Activated CD4-positive, alpha-beta T cell treated with anti-CD3 and anti-CD28 coated beads, Interleukin-2, amount 10 ng/mL, durations not matched to agents 7 days and 5 days (primary cell): ENCODE results near the gene INTS1. TPM values are rescaled to one million over a fixed set of nuclear protein-coding genes. Genes with fewer than 3 reads are reported as not detected.
A peak's percentile ranks its signal among the peaks of the same experiment; 100 is the strongest.

Experiments
- CTCF ChIA-PET: fragments of 350-600 bp; sonication (Branson Sonifier 250); formaldehyde crosslinking; loops from one replicate; lab custom pipeline; 2021; ENCODE audit warnings: antibody characterized with exemption; lab: Charles Lee
- POLR2A ChIA-PET: fragments of 350-600 bp; sonication (Branson Sonifier 250); formaldehyde crosslinking; loops from one replicate; lab custom pipeline; 2021; ENCODE audit warnings: antibody characterized with exemption; lab: Charles Lee
- DNase-seq: peaks from one replicate; pipeline ENCODE4 v3.0.0-alpha.2; 2020
- H3K27ac Mint-ChIP-seq: one replicate; pipeline ENCODE4 v1.8.0; 2021; ENCODE audit warnings: mild to moderate bottlenecking, moderate library complexity, mixed read lengths
- H3K27me3 Mint-ChIP-seq: one replicate; pipeline ENCODE4 v1.8.0; 2021; ENCODE audit warnings: mixed read lengths
- H3K36me3 Mint-ChIP-seq: one replicate; pipeline ENCODE4 v1.8.0; 2021; ENCODE audit warnings: low read depth, mixed read lengths
- H3K4me1 Mint-ChIP-seq: one replicate; pipeline ENCODE4 v1.8.0; 2021; ENCODE audit warnings: mixed read lengths
- H3K4me3 Mint-ChIP-seq: one replicate; pipeline ENCODE4 v1.8.0; 2021; ENCODE audit warnings: mild to moderate bottlenecking, moderate library complexity, mixed read lengths
- H3K9me3 Mint-ChIP-seq: one replicate; pipeline ENCODE4 v1.8.0; 2021; ENCODE audit warnings: mixed read lengths
- total RNA-seq, 2 experiments: library from RNA; stranded (reverse); gene quantifications; one replicate each; pipeline ENCODE4 v1.2.3, GENCODE V29; 2021

INTS1 gene, protein sequence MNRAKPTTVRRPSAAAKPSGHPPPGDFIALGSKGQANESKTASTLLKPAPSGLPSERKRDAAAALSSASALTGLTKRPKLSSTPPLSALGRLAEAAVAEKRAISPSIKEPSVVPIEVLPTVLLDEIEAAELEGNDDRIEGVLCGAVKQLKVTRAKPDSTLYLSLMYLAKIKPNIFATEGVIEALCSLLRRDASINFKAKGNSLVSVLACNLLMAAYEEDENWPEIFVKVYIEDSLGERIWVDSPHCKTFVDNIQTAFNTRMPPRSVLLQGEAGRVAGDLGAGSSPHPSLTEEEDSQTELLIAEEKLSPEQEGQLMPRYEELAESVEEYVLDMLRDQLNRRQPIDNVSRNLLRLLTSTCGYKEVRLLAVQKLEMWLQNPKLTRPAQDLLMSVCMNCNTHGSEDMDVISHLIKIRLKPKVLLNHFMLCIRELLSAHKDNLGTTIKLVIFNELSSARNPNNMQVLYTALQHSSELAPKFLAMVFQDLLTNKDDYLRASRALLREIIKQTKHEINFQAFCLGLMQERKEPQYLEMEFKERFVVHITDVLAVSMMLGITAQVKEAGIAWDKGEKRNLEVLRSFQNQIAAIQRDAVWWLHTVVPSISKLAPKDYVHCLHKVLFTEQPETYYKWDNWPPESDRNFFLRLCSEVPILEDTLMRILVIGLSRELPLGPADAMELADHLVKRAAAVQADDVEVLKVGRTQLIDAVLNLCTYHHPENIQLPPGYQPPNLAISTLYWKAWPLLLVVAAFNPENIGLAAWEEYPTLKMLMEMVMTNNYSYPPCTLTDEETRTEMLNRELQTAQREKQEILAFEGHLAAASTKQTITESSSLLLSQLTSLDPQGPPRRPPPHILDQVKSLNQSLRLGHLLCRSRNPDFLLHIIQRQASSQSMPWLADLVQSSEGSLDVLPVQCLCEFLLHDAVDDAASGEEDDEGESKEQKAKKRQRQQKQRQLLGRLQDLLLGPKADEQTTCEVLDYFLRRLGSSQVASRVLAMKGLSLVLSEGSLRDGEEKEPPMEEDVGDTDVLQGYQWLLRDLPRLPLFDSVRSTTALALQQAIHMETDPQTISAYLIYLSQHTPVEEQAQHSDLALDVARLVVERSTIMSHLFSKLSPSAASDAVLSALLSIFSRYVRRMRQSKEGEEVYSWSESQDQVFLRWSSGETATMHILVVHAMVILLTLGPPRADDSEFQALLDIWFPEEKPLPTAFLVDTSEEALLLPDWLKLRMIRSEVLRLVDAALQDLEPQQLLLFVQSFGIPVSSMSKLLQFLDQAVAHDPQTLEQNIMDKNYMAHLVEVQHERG (N-terminal part only)
- total RNA-seq = 100 to 1,000 TPM in 1 of 2 experiments, 10 to 100 TPM in 1; 90.6 to 104 TPM

DNA sequence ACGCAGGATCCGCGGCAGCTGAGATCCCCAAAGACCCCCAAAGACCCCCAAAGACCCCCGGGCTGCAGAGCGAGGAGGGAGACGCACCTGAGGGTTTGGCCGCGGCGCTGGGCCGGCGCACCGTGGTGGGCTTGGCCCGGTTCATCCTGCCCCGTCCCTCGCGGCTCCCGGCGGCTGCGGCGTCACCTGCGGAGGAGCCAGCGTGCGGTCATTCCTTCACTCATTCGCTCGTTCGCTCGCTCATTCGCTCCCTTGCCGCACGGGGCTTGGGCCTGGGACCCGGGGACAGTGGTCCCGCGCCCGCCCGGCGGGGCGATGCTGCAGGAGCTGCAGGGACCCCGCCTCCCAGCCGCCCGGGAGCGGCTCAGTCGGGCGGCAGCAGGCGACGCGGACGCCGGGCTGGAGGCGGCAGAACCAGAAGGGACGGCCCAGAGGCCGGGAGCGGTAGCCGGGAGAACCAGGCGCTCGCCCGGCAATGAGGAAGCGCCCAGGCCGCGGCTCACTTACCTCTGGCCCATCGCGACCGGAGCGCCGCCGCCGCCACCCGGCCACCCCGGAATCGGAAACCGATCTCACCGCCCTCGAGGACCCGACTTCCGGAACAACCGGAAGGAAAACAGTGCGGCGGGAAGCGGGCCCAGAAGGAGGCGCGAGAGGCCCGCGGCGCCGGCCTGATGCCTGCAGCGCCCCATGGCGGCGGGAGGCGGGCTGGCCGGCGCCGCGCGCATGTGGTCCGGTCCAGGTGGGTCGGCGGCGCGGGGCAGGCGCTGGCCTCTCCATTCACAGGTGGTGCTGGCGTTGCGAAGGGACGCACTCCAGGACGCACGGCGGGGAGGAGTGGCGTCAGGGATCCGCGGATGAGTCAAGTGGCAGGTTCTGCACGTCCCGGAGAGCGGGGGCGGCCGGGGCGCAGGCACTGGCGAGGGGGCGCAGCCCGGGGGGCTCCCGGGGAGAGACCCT is at the start of gene INTS1:
Gene INTS1, minus strand, starts transcription at position 574 of the 960 bp plus-strand sequence. Its CDS starts 429 bp downstream, at position 145.
- ChIA-PET CTCF (interaction anchor here (0.6 to 1.7 kb wide), 6 partner anchors 9 to 132 kb away, joined by 3 to 12 read pairs (median 4); partner anchors contain the start of gene TMEM184A), POLR2A (no interaction called here)
- Mint-ChIP-seq H3K27ac (peak within 1 kb of the TSS; percentile 86), H3K9me3 (no peaks in the 10 kb centered on the region), H3K27me3 (no peaks in the 10 kb centered on the region), H3K4me1 (peaks cover 62% of the 10 kb centered on the region), H3K4me3 (peak within 1 kb of the TSS; percentile 86), H3K36me3 (peaks cover 14% of the 10 kb centered on the region)
- peak; percentile 92 for DNase-seq

DNA sequence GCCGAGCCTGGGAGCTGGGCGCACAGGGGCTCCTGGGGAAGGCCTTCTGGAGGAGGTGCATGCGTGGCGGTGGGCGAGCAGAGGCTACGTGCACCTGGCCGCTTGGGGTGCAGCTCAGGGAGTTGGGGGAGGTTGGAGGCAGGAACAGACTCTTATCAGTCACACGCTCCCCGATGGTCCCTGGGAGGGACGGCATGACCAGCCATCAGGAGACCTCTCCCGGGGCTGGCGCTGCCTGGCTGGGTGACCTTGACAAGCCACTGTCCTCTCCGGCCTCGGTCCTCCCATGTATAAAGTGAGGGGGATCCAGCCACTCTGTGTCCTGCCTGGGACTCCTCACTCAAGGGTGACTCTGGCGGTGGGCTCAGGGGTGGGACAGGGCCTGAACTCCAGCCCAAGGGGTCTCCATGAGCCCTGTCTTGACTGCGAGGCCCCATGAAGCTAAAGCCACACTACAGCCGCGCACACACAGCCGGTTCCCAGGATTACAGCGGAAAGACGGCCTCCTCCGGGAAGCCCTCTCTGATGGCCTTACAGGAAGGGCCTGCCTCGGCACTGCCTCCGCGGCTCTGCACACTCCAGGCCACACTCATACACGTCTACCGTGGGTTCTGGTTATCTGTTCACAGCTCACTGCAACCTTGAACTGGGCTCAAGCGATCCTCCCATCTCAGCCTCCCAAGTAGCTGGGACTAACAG is 49.5 kb upstream of the INTS1 start:
- Mint-ChIP-seq H3K27ac (no peak overlapping the region), H3K9me3 (no peaks in the 10 kb centered on the region), H3K4me1 (peaks cover 3% of the 10 kb centered on the region), H3K27me3 (no peaks in the 10 kb centered on the region), H3K4me3 (no peak overlapping the region), H3K36me3 (no peaks in the 10 kb centered on the region)
- CTCF ChIA-PET = interaction anchor here (0.7 kb wide), 1 partner anchor 21 kb away, joined by 3 read pairs; no protein-coding TSS in a partner anchor
- POLR2A ChIA-PET = no interaction called here
- no peak for DNase-seq

DNA sequence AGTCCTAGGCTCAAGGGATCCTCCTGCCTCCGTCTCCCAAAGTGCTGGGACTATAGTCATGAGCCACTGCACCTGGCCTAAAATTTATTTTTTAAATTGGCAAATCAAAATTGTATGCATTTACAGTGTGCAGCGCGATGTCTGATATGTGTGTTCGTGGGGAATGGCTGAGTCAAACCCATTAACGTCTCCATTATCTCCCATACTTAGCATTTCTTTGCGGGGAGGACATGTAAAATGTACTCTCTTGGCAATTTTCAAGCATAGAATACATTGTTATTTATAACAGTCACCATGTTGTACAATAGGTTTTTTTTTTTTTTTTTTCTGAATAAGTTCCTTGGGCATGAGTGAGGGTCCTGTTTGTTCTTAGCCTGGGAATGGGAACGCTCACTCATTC is 48.0 kb upstream of the INTS1 start:
- no peak overlapping the region for H3K4me3 Mint-ChIP-seq
- CTCF ChIA-PET = interaction anchor here (0.7 kb wide), 1 partner anchor 95 kb away, joined by 3 read pairs; no protein-coding TSS in a partner anchor
- POLR2A ChIA-PET = no interaction called here

DNA sequence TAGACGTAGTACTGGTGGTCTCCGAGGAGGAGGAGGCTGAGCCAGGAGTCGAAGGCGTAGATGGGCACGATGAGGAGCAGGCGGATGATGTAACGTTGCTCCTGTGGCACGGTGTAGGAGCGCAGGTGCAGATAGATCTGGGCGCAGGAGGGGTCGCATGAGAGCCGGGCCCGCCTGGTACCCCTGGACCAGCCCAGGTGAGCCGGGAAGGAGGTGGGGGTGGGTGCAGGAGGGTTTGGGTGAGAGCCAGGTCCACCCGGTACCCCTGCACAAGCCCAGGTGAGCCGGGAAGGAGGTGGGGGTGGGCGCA is 46.6 kb upstream of the INTS1 start:
- H3K36me3 Mint-ChIP-seq = no peaks in the 10 kb centered on the region
- ChIA-PET POLR2A (no interaction called here), CTCF (no interaction called here)
- no peaks in the 10 kb centered on the region for H3K27me3 Mint-ChIP-seq
- peaks cover 3% of the 10 kb centered on the region for H3K4me1 Mint-ChIP-seq
- H3K27ac Mint-ChIP-seq = no peak overlapping the region
- DNase-seq = no peak
- H3K4me3 Mint-ChIP-seq = no peak overlapping the region
- H3K9me3 Mint-ChIP-seq = no peaks in the 10 kb centered on the region

More for the DNA sequence above, 48.0 kb upstream of the INTS1 start:
- Mint-ChIP-seq H3K36me3 (no peaks in the 10 kb centered on the region), H3K27me3 (no peaks in the 10 kb centered on the region), H3K9me3 (no peaks in the 10 kb centered on the region), H3K4me1 (peaks cover 6% of the 10 kb centered on the region), H3K27ac (no peak overlapping the region)
- DNase-seq = no peak

DNA sequence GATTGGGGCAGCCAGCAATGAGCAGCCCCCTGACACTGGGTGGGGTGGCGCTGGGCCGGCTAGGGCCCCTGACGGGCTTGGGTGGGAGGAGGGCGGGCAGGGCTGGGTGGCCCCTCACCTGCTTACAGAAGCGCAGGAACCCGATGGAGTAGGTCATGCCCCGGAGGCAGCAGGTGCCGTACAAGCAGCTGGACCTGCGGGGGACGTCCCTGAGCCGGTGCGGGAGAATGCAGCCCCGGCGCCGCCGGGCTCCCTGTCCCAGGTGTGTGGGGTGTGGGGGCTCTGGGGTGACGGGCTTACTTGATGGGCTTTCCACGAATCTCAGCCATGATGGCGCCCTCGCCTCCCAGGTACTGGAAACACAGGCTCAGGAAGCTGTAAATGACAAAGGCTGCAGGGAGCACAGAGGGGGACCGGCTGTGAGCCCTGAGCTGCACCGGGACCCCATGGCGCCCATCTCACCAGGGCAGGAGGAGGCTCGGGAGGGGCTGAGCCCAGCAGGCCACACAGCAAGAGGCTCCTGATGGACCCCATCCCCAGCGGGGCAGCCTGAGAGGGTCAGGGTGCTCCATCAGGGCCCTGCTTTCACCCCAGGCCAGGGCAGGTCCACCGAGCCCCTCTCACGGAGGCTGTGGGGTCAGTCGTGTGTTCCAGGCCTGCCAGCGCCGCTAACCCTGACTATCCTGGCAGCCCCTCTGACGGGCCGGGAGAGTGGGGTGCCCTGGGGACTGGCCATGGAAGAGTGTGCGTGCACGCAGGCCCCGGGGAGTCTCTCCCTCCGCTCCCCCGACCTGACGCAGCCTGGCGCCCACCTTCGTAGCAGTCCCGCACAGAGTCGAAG is 46.0 kb upstream of the INTS1 start:
- Mint-ChIP-seq H3K4me3 (no peak overlapping the region), H3K9me3 (no peaks in the 10 kb centered on the region), H3K27ac (no peak overlapping the region), H3K27me3 (no peaks in the 10 kb centered on the region), H3K36me3 (no peaks in the 10 kb centered on the region), H3K4me1 (peaks cover 3% of the 10 kb centered on the region)
- ChIA-PET POLR2A (no interaction called here), CTCF (no interaction called here)
- no peak for DNase-seq

DNA sequence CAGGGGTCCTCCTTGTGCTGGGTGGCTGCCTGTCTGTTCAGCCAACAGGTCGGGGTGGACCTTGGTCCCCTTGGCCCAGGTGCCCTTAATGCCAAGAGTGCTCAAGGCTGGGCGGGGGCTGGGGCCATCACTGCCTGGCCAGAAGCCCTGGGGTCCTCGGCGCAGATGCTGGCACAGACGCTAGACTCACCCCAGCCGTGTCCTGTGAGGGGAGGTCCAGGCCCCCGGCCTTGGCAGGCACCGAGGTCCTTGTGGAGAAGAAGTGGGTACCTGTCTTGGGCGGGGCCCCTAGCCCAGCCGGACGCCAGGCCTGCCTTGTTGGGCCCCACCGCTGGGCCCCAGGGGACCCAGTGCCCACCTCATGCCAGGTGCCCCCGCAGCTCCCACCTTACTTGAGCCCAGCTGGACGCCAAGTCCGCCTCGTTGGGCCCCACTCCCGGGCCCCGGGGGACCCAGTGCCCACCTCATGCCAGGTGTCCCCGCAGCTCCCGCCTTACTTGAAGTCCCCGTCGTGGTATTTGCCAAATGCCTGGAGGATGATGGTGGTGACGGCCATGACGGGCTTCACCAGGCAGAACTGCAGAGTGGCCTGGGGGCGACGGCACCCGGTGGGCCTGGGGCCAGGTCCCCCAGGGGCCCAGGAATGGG is 45.3 kb upstream of the INTS1 start:
- H3K36me3 Mint-ChIP-seq = no peaks in the 10 kb centered on the region
- H3K27me3 Mint-ChIP-seq = no peaks in the 10 kb centered on the region
- no peak for DNase-seq
- H3K27ac Mint-ChIP-seq = no peak overlapping the region
- ChIA-PET CTCF (no interaction called here), POLR2A (no interaction called here)
- H3K4me3 Mint-ChIP-seq = no peak overlapping the region
- peaks cover 3% of the 10 kb centered on the region for H3K4me1 Mint-ChIP-seq
- H3K9me3 Mint-ChIP-seq = no peaks in the 10 kb centered on the region

DNA sequence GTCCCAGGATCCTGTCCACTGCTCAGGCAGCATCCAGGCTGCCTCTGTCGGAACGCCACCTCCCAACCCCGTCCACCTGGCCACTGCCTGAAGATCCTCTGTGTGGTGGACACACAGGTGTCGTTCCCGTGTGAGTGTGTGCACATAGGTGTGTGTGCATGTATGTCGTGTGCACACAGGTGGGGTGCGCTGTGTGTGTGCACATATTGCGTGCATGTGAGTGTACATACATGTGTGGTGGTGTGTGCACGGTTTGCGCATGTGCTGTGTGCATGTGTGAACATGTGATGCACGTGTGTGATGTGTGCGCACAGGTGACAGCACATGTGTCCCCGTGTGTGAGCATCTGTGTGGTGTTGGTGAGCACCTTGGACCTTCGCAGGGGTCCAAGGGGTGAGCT is 44.8 kb upstream of the INTS1 start:
- Mint-ChIP-seq H3K27me3 (no peaks in the 10 kb centered on the region), H3K36me3 (no peaks in the 10 kb centered on the region), H3K4me1 (peaks cover 3% of the 10 kb centered on the region), H3K9me3 (no peaks in the 10 kb centered on the region), H3K27ac (no peak overlapping the region), H3K4me3 (no peak overlapping the region)
- ChIA-PET CTCF (no interaction called here), POLR2A (no interaction called here)
- no peak for DNase-seq

DNA sequence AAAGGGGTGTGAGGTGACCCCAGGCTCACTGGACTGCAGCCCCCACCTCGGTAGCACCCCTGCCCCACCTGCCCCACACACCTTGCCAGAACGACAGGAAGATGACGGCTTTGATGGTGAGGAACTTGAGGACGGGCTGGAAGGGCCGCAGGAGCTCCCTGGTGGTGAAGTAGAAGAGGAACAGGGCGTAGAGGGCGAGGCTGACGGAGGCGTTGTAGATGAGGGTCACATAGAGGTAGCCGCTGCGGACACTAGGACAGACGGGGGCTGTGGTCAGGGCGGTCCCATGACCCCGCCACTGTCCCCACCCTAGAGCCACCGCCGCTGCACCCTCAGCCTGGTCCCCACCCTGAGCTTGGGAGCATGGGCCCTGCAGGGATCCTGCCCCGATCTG is 44.2 kb upstream of the INTS1 start:
- H3K9me3 Mint-ChIP-seq = no peaks in the 10 kb centered on the region
- ChIA-PET CTCF (interaction anchor here (1.0 kb wide), 1 partner anchor 10 kb away, joined by 3 read pairs; no protein-coding TSS in a partner anchor), POLR2A (no interaction called here)
- H3K27ac Mint-ChIP-seq = no peak overlapping the region
- H3K4me1 Mint-ChIP-seq = peaks cover 3% of the 10 kb centered on the region
- DNase-seq = no peak
- H3K36me3 Mint-ChIP-seq = no peaks in the 10 kb centered on the region
- peak overlapping the region; percentile 3 for H3K4me3 Mint-ChIP-seq
- H3K27me3 Mint-ChIP-seq = no peaks in the 10 kb centered on the region

DNA sequence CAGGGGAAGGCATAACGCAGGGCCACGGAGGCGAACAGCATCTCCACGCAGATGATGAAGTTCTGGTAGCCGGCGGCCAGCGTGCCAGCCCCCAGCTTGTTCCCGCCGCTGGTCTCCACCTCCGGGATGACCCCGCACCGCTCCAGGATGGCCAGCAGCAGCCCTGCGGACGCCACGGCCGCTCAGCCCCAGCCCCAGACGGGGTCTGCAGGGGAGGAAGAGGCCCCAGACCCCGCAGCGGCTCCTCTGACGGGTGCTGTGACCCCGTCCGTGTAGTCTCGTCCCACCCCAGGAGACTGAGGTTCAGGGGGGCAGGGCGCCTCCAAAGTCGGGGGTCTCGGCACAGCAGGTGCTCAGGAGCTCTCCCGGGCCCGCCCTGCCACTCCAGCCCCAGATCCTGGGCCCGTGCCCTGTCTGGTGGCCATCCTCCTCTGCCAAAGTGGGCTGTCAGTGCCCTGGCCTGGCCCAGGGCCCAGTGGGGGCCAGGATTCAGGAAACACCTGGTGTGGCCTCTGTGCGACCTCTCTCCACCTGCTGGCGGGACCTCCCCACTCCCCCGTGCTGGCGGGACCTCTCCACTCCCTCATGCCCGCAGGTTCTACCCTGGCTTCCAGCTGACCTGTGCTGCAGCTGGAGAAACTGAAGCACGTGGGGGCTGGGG is 43.7 kb upstream of the INTS1 start:
- no peak for DNase-seq
- POLR2A ChIA-PET = no interaction called here
- Mint-ChIP-seq H3K9me3 (no peaks in the 10 kb centered on the region), H3K4me1 (peaks cover 3% of the 10 kb centered on the region), H3K27me3 (no peaks in the 10 kb centered on the region), H3K27ac (no peak overlapping the region), H3K4me3 (no peak overlapping the region), H3K36me3 (no peaks in the 10 kb centered on the region)
- CTCF ChIA-PET = interaction anchor here (1.0 kb wide), 1 partner anchor 10 kb away, joined by 3 read pairs; no protein-coding TSS in a partner anchor
